Measurements from ENCODE around the gene PDIA2.
"Not testable (repeated sequence)": the region's sequence is repeated elsewhere in the genome, so short reads cannot be mapped to it uniquely, and the experiment has no call there.

Gene PDIA2, protein sequence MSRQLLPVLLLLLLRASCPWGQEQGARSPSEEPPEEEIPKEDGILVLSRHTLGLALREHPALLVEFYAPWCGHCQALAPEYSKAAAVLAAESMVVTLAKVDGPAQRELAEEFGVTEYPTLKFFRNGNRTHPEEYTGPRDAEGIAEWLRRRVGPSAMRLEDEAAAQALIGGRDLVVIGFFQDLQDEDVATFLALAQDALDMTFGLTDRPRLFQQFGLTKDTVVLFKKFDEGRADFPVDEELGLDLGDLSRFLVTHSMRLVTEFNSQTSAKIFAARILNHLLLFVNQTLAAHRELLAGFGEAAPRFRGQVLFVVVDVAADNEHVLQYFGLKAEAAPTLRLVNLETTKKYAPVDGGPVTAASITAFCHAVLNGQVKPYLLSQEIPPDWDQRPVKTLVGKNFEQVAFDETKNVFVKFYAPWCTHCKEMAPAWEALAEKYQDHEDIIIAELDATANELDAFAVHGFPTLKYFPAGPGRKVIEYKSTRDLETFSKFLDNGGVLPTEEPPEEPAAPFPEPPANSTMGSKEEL

DNA sequence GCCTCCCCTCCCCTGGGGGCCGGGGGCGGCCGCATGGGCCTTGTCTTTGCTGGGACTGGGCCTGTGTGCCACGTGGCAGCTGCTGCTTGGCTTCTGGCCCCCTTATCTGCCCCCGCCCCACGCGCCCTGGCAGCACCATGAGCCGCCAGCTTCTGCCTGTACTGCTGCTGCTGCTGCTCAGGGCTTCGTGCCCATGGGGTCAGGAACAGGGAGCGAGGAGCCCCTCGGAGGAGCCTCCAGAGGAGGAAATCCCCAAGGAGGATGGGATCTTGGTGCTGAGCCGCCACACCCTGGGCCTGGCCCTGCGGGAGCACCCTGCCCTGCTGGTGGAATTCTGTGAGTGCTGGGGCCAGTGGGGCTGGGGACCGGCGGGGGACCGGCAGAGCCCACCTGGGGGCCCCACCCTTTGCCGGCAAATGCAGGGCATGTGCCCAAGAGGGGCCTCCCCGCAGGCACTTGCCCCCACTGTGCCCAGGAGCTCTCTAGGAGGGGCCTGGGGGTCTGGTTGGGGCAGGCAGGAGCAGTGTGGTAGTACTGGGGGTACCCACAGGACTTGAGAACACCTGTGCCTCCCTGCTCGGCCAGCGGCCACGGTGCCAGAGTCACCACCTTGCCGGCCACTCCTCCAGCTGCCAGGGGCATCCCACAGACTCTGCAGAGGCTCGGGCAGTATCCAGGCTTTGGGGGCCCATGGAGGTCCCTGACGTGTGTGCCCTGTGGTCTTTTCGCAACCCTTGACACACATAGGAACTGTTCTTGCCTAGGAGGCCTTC, at the start of gene PDIA2:
TSS of gene PDIA2 (plus strand) at position 132 of the 773 bp plus-strand sequence. CDS start at position 138, 6 bp downstream.
- no peak for DNase-seq

DNA sequence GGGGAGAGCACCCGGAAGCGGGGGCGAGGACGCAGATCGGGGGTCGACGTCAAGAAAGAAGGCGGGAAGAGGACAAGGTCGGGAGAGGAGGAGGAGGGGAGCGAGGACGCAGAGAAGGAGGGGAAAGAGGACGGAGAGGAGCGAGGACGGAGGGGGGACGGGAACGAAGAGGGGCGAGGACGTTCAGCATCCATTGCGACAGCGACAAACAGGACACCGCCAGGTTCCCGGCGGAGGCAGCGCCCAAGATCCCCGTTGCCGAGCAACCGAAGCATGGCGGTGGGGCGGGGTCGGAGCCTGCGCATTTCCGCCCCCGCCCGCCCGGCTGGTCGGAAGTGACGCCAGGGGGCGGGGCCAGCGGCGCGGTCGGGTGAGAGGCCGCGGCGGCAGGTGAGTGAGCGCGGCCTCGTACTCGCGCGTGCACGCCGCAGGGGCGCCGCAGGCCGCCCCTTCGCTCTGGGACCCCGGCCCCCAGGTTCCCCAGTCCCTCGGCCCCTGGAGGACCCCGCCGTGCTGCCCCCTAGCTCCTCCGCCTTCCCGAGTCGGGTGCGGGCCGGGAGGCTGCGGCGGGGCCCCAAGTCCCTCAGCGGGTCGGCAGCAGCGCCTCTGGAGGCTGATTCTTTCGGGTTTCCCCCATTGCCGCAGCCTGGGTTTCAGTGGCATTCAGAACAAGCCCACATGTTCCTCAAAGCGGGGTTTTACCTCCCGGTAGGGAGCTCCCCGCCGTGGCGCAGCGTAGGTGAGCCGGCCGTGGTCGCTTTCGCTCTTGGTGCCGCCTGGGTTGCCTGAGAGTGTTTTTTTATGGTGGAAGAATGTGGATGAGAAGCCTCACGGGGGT, 48.3 kb upstream of the PDIA2 start, which contains the start of gene FAM234A:
TSS of gene FAM234A (plus strand) at position 354 of the 838 bp plus-strand sequence. CDS start 19,593 bp downstream, outside the sequence.
- DNase-seq: peak; percentile 47

DNA sequence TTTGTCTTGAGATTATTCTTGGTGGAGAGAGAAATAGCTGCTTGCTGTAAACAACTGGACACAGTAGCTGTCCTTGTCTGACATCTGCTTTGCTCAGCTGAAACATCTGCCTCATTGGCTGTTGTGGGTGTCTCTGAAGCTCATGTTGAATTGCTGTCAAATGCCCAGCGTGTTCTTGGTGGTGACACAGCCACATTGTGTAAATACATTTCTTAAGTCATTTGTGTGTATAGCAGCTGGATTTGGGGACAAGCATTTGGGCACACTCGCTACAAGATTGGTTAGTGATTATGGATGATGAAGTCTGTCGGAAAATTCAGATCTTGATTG, 43.1 kb upstream of the PDIA2 start:
- no peak for DNase-seq

DNA sequence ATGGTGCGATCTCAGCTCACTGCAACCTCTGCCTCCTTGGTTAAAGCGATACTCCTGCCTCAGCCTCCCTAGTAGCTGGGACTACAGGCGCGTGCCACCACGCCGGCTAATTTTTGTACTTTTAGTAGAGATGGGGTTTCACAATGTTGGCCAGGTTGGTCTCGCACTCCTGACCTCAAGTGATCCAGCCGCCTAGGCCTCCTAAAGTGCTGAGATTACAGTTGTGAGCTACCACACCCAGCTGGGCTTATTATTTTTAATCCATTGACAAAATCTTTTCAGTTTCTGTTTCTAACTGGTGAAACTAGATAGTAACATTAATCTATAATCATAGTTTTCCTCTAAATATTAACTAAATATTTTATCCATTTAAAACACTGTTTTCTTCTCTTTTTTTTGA, 42.4 kb upstream of the PDIA2 start:
- no peak for DNase-seq

DNA sequence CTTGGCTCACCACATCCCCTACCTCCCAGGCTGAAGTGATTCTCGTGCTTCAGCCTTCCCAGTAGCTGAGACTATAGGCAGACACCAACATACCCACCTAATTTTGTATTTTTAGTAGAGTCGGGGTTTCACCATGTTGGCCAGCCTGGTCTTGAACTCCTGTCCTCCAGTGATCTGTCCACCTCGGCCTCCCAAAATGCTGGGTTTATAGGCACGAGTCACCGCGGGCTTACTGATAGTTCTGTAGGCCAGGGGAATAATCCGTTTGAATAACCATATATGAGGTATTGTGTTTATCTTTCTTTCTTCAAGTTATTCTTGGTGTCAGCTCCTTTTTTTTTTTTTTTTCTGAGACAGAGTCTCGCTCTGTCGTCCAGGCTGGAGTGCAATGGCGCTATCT, 40.7 kb upstream of the PDIA2 start:
- DNase-seq: no peak

DNA sequence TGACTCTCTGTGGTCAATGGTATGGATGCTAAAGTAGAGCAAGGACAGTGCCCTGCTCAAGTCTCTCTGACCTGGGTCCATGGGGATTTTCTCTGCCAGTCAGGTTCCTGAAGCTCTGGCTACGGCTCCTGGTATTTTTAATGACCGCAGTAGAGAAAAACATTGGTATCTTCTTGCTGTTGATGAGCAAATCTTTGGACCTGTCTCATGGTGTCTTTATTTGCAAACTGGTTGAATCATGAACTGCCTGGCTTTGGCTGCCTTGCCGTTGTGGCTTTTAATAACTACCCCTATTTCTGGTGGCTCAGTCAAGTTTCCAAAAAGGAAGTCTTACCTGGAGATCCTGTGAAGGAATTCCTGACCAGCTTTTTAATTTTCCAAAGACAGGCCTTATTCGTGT, 39.6 kb upstream of the PDIA2 start:
- no peak for DNase-seq

DNA sequence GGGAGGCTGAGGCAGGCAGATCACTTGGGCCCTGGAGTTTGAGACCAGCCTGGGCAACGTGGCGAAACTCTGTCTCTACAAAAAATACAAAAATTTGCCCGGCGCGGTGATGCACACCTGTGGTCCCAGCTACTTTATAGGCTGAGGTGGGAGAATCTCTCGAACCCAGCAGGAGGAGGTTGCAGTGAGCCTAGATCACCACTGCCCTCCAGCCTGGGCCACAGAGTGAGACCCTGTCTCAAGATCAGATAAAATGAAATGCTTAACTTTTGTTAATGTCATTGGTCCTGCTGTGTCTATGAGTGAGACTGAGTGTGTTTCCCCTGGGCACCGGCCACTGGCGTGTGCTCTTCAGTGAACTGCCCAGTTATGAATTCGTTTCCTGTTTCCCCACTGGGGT, 37.9 kb upstream of the PDIA2 start:
- DNase-seq: no peak

DNA sequence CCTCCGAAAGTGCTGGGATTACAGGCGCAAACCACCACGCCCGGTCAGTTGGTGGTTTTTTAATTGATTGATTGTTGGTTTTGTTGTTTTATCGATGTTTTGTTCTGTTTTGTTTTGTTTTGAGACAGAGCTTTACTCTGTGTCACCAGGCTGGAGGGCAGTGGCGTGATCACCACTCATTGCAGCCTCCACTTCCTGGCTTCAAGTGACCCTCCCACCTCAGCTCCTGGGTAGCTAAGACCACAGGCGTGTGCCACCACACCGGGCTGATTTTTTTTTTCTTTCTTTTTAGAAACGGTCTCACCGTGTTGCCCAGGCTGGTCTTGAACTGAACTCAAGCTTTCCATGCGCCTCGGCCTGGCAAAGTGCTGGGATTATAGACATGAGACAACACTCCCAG, 35.9 kb upstream of the PDIA2 start:
- DNase-seq: no peak

DNA sequence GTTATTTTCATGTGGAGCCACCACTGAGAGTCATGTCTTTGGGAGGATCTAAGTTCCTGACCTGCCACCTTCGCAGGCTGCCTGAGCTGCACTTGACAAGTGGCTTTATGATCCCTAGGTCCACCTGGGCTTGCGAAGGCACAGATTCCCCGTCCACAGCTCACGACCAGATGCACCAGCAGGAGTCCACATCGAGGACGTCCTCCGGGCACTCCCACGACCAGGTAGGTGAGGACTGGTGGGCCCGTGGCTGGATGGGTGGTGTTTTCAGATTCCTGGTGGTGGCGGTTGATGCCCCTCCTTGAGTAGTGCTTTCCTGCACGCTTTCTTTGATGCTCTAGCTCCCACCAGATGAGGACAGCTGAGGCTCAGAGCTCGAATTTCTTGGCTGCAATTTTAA, 33.5 kb upstream of the PDIA2 start:
- DNase-seq: no peak

DNA sequence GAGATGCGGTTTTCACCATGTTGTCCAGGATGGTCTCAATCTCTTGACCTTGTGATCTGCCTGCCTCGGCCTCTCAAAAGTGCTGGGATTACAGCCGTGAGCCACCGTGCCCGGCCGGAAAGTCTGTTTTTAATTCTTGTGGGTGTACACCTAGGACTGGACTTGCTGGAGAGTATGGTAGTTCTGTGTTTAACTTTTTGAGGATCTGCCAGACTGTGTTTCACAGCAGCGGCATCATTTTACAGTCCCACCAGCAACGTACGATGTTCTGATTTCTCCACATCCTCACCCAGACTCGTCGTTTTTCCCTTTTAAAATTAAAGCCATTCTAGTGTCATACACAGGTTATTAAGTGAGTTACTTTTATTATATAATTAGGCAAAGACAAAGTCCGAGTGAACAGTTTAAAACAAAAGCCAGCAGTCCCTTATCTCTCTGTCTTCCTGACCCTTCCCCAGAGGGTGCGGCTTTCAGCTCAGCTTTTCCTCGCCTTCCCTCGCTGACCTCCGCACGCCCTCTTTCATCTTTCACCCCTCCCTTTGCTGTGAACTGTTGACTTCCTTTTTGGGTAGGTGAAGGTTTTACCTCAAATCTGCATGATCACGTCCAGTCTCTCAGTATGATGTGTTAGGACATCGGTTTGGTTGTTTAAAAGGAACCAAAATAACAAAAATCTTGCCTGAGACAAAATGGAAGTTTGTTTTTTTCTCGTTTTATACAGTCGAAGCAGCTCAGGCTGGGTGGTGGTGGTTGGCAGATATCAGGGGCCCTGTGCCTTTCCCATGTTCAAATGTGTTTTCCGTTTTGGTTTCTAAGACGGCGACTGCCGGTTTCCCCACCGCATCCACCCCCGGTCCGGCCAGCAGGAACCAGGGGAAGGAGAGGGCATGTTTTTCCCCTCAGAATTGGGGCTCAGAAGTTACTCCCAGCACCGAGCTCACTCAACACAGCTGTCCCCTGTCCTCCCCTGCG, 30.3 kb upstream of the PDIA2 start:
- DNase-seq: no peak

DNA sequence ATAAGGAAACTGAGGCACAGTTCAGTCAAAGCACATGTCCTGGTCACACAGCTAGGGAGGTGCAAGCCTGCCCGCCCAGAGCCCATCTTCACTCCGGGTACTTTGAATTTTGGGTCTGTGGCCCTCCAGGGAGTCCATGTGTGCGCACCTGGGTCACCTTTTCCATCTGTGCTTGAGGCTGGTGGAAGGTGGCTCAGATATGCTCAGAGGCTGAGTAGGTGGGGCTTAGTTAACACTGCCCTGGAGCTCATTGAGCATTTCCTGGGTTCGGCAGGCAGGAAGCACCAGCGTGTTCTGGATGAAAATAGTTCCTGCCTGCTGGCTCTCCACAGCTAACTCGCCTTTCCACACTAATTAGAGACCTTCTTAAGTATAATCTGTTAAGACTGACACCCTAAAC, 29.1 kb upstream of the PDIA2 start:
- no peak for DNase-seq

DNA sequence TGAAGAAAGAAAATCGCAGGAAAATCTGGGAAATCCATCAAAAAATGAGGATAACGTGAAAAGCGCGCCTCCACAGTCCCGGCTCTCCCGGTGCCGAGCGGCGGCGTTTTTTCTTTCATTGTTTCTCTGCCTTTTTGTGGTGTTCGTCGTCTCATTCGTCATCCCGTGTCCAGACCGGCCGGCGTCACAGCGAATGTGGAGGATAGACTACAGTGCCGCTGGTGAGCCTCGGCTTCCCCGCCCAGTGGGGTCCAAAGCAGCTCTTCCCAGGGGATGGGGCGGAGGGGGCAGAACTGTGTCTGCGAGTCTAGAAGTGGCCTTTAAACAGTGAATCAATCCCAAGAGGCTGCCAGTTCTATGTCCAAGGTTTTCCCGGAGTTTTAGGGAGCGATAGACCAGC, 28.5 kb upstream of the PDIA2 start:
- DNase-seq: no peak

DNA sequence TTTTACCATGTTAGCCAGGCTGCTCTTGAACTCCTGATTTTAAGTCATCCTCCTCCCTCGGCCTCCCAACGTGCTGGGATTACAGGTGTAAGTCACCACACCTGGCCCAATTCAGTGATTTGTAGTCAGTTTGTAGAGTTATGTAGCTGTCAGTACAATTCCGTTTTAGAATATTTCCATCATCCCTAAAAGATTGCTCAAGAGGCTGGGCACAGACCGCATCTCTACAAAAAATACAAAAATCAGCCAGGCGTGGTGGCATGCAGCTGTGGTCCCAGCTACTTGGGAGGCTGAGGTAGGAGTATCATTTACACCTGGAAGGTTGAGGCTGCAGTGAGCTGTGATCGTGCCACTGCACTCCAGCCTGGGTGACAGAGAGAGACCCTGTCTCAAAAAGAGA, 27.8 kb upstream of the PDIA2 start:
- no peak for DNase-seq

DNA sequence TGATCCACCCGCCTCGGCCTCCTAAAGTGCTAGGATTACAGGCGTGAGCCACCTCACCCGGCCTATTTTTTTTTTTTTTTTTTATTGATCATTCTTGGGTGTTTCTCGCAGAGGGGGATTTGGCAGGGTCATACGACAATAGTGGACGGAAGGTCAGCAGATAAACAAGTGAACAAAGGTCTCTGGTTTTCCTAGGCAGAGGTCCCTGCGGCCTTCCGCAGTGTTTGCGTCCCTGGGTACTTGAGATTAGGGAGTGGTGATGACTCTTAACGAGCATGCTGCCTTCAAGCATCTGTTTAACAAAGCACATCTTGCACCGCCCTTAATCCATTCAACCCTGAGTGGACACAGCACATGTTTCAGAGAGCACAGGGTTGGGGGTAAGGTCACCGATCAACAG, 24.9 kb upstream of the PDIA2 start:
- not testable (repeated sequence) for DNase-seq

DNA sequence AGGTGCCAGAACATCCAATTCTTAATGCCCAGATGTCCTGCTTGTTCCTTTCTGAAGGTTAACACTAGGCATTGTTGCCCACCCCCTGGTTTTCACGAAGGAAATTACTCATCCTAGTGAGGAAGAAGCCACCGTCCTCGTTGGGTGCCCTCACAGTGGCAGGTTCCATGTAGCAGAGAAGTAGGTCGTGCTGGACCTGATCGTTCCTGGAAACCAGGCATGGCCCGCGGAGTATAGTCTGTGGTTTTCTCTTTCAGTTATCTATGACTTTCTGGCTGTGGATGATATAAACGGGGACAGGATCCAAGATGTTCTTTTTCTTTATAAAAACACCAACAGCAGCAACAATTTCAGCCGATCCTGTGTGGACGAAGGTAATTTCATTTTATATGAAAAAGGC, 23.7 kb upstream of the PDIA2 start:
- no peak for DNase-seq

DNA sequence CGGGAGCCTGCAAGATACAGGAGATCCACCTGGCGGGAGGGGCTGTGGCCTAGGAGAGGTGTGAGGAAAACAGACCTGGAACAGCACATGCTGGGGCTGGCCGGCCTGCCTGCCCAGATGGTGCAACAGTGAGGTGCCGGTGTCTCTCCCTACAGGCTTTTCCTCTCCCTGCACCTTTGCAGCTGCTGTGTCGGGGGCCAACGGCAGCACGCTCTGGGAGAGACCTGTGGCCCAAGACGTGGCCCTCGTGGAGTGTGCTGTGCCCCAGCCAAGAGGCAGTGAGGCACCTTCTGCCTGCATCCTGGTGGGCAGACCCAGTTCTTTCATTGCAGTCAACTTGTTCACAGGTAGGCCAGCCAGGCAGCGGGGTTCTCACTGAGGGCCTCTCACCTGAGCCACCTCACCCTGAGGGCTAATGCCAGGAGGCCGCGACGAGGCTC, 23.1 kb upstream of the PDIA2 start:
- DNase-seq: no peak

DNA sequence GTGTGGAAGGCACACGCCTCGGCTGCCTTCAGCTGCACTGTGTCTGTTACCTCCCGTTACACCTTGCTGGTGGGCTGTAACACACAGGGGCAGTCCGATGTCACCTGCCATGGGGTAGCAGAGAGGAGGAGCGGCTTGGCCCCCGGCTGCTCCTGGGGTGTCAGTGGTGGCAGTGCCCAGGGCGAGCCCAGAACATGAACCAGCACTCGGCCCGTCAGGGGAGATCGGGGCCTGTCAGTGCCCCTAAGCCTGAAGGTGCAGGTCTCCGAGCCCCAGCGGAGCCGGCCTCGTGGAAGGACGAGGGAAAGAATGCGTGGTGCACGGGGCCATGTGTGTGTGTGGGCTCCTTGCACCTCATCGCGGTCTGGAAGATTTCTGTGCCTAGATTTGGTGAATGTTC, 22.6 kb upstream of the PDIA2 start:
- DNase-seq: no peak

DNA sequence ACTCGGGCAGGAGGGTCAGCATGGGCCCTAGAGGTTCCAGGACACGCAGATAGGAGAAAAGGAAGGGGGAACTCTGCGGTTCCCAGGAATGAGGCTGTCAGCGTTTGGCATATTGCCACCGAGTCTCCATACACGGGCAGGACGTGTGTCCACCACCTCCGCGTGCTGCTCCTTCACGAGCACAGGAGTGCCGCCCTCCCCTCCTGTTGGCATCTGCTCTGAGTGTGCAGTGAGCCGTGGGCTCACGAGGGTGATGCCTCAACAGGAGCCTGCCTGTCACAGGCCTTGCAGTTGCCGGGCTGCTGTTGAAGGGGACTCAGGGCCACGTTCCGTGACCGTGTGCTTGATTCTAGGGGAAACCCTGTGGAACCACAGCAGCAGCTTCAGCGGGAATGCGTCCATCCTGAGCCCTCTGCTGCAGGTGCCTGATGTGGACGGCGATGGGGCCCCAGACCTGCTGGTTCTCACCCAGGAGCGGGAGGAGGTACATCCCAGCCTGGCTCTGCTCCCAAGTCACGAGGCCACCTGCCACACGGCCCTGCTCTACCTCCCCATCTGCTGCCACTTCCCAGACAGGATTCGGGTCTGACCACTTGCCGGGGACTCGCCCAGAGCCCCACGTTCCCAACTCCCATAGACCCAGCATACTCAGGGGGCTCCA, 21.8 kb upstream of the PDIA2 start:
- DNase-seq: no peak

DNA sequence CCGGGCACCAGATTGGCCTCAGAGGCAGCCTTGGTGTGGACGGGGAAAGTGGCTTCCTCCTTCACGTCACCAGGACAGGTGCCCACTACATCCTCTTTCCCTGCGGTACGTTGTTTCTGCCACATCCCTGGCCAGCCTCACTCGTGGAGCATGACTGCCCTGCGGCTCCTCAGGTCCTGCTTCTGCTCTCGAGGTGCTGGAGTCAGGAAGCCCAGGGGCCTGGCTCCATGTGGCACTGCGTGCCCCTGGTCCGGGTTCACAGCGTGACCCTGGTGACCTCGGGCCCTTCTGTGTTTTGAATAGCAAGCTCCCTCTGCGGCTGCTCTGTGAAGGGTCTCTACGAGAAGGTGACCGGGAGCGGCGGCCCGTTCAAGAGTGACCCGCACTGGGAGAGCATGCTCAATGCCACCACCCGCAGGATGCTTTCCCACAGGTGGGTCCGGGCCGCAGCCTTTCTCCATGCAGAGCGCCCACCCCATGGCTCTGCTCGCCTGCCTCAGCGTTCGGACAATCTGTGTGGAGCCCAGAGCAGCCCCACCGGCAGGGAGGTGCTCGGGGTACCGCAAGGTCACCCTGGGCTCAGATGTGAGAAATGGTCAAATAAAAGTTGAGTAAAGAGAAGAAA, 20.7 kb upstream of the PDIA2 start:
- DNase-seq: no peak

DNA sequence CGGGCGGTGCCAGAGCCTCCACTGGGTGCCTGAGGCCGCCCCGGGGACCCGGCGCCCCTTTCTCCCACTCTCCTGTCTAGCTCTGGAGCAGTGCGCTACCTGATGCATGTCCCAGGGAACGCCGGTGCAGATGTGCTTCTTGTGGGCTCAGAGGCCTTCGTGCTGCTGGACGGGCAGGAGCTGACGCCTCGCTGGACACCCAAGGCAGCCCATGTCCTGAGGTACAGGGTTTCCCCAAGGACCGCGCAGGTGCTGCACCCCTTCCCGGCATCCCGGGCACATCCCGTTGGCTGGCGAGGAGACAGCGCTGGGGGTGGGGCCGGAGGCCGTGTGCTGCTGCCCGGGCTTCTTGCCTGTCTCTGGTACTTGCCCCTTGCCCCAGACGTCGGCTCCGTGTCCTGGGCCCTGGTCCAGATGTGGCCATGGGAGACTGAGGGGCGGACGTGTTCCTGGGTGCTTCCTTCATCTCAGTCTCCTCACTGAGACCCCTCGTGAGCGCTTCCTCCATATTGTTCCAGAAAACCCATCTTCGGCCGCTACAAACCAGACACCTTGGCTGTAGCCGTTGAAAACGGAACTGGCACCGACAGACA, 19.7 kb upstream of the PDIA2 start:
- no peak for DNase-seq
